Naive thymus-derived CD8-positive, alpha-beta T cell (primary cell): ENCODE measurements around the gene HCCS. TPM values are rescaled to one million over a fixed set of nuclear protein-coding genes. Genes with fewer than 3 reads are reported as not detected.

Source experiments
- ATAC-seq, 2 donors: fragments of 150-1000 bp; cut with Tn5 transposase in 1 of 2; sonication (Bioruptor Pico), chemical (Tn5 transposase) in 1 of 2; 1 replicate in 1 of 2; 2 replicates in 1 of 2; pipeline ENCODE4 v1.10.0; 2021; ENCODE audit warnings: mild to moderate bottlenecking in 2 of 2, moderate library complexity in 2 of 2
- POLR2A ChIA-PET: fragments of 350-600 bp; sonication (Branson Sonifier 250); formaldehyde crosslinking; loops from one replicate; lab custom pipeline; 2021; ENCODE audit warnings: antibody characterized with exemption; lab: Charles Lee
- DNase-seq, 10 donors: peaks; one replicate each; pipeline versions ENCODE4 v3.0.0 to v3.0.0-alpha.2; 2020 to 2022
- H3K27ac Mint-ChIP-seq, 10 donors: one replicate each; pipeline ENCODE4 v1.8.0; 2020 to 2022; ENCODE audit warnings: mild to moderate bottlenecking in 10 of 10, mixed read lengths in 10 of 10, moderate library complexity in 4 of 10, inconsistent platforms in 1 of 10
- H3K27me3 Mint-ChIP-seq, 5 donors: one replicate each; pipeline ENCODE4 v1.8.0; 2021 to 2022; ENCODE audit warnings: mixed read lengths in 5 of 5
- H3K36me3 Mint-ChIP-seq, 3 donors: one replicate each; pipeline ENCODE4 v1.8.0; 2020 to 2022; ENCODE audit warnings: mixed read lengths in 3 of 3, mild to moderate bottlenecking in 2 of 3, inconsistent platforms in 1 of 3
- H3K4me1 Mint-ChIP-seq, 4 donors: one replicate each; pipeline ENCODE4 v1.8.0; 2021 to 2022; ENCODE audit warnings: mixed read lengths in 4 of 4
- H3K4me3 Mint-ChIP-seq, 10 donors: one replicate each; pipeline ENCODE4 v1.8.0; 2020 to 2022; ENCODE audit warnings: mild to moderate bottlenecking in 10 of 10, mixed read lengths in 10 of 10, moderate library complexity in 6 of 10, inconsistent platforms in 1 of 10
- H3K9me3 Mint-ChIP-seq, 9 donors: one replicate each; pipeline ENCODE4 v1.8.0; 2020 to 2022; ENCODE audit warnings: mixed read lengths in 9 of 9, mild to moderate bottlenecking in 3 of 9, inconsistent platforms in 1 of 9, moderate library complexity in 1 of 9
- polyA plus RNA-seq, 3 donors: library from polyadenylated mRNA; unstranded; fragments of 300-500 nt; fragmentation: Illumina TruSeq; gene quantifications; one replicate each; pipeline ENCODE4 v1.2.3, GENCODE V29; 2021
- total RNA-seq, 8 experiments: library from RNA in 2 of 8; stranded (reverse) in 2 of 8; gene quantifications; one replicate each; pipeline ENCODE4 v1.2.3 and lab custom pipeline; 2021 to 2026

HCCS gene
- total RNA-seq (10 to 100 TPM; 11.4 to 12.4 TPM), polyA plus RNA-seq (10 to 100 TPM; 18.1 to 21.4 (median 20.0) TPM), total RNA-seq (lab: John Stamatoyannopoulos, UW) (6.1 to 21.8 (median 13.8) reads per million in 6 experiments)

DNA sequence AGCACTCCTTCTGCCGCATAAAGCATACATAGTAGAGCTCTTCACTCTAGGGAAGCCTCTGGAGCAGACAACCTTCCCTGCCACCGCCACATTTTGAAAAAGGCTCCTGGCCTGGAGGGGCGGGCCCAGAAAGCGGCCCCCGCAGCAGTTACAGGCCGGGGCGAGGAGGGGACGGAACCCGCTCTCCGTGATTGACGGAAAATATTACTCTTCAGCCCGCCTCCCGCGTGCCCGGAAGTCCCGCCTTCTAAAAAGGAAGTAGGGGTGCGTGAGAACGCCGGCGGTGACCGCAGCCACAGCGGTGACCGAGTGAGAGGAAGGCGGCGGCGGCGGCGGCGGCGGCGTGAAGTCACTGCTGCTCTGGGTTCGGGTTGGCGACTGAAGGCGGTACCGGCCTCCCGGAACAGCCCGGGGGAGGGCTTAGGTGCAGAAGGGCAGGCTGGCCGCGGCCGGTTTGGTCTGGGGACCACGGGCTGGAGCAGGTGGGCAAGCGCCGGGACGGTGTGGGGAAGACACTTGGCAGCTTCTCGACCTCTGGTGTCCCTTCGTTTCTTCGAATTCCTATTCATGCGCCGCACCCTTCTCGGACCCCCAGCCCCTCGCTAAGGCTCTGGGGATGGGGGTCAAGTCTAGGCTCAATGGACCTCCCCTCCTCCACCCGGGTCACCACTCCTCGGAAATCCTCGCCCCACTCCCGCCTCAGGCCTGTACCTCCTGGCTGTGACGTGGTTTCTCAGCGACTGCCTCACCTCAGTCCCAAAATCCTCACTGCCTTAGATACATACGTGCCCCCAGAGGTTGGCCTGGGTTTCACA, at the start of gene HCCS:
Gene HCCS, plus strand, starts transcription at position 296 of the 815 bp plus-strand sequence. CDS start 729 bp downstream, outside the sequence.
- POLR2A ChIA-PET = no interaction called here
- Mint-ChIP-seq H3K9me3 (no peaks in the 10 kb centered on the region), H3K4me3 (peak within 1 kb of the TSS in 8 of 10 donors; percentile 89 to 98 (median 96)), H3K36me3 (peaks cover 0 to 24% (median 0%) of the 10 kb centered on the region in 3 donors), H3K27ac (peak within 1 kb of the TSS in 7 of 10 donors; percentile 93 to 98 (median 96)), H3K4me1 (peaks cover 7 to 31% (median 26%) of the 10 kb centered on the region in 4 donors), H3K27me3 (no peaks in the 10 kb centered on the region)
- DNase-seq (peak; percentile 65 to 92 (median 81)), ATAC-seq (peak; percentile 88 to 90)

DNA sequence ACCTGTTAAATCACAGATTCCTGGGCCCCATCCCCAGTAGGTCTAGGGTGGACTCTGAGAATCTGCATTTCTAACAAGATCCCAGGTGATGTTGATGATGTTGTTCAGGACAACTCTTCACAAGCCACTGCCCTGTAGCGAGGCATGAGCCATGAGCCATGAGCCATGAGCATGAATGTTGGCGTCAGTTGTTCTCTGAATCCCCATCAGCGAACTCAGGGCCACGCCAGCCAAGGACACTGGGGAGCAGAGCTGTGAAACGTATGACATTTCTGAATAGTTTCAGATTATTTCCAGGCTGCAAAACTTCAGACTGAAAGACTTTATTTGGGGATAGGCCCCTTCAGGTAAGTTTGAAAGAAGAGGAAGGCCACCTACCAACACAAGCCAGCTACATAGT, 46.9 kb upstream of the HCCS start:
- ATAC-seq (no peak), DNase-seq (no peak)
- no peaks in the 10 kb centered on the region for H3K27me3 Mint-ChIP-seq
- no peaks in the 10 kb centered on the region for H3K36me3 Mint-ChIP-seq
- H3K9me3 Mint-ChIP-seq = no peaks in the 10 kb centered on the region
- H3K4me3 Mint-ChIP-seq = no peak overlapping the region
- POLR2A ChIA-PET = no interaction called here
- H3K27ac Mint-ChIP-seq = no peak overlapping the region
- H3K4me1 Mint-ChIP-seq = no peaks in the 10 kb centered on the region

DNA sequence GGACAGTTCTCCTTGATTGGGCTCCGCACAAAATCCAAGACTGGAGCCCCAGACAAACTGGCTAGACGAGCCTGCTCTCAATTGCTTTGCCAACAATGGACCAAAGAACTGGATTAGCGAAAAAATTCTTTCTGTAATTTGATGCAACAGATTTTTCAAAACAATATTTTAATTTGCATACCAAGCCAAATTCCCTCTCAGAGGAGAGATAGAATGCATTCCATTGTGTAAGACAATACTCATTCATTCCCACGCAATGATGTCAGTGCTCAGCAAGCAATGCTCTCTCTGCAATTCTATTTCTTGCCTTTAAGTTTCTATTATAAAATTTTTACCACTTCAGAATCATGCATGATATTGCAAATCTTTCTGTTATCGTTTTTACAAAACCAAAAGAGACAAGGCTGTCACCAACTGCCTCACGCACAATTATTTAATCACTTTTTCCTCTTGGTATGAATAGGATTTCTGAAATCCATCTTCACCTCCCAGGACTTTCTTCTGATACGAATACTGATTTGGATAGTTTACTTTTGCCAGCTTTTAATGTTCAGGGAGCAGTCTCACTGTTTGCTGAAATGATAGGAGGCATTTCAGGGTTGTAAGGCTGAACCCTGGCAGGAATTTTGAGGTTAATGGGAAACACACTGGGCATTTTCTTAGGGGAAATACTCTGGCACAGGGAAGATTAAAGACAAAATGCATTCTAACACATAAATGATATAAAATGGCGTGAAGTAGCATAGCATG, 46.1 kb upstream of the HCCS start:
- no peaks in the 10 kb centered on the region for H3K4me1 Mint-ChIP-seq
- no peaks in the 10 kb centered on the region for H3K36me3 Mint-ChIP-seq
- DNase-seq (no peak), ATAC-seq (no peak)
- H3K4me3 Mint-ChIP-seq = no peak overlapping the region
- H3K27me3 Mint-ChIP-seq = no peaks in the 10 kb centered on the region
- H3K9me3 Mint-ChIP-seq = no peaks in the 10 kb centered on the region
- POLR2A ChIA-PET = no interaction called here
- H3K27ac Mint-ChIP-seq = no peak overlapping the region

DNA sequence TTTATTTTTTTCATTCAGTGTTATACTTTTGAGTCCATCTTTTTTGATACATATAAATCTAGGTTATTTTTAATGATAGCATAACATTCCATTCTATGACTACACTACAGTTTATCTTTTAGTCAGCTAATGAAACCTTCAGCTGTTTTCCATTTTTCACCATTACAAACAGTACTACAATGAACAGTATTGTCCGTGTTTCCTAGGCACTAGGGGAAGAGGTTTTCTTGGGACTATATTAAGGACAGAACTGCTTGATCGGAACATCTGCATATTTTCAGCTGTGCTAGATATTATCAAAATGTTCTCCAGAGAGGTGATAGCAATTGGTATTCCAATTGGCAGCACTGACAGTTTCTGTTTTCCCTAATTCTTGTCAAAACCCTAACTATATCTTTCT, 44.3 kb upstream of the HCCS start:
- H3K36me3 Mint-ChIP-seq = no peaks in the 10 kb centered on the region
- POLR2A ChIA-PET = no interaction called here
- DNase-seq (no peak), ATAC-seq (no peak)
- no peaks in the 10 kb centered on the region for H3K27me3 Mint-ChIP-seq
- no peak overlapping the region for H3K27ac Mint-ChIP-seq
- no peaks in the 10 kb centered on the region for H3K9me3 Mint-ChIP-seq
- H3K4me3 Mint-ChIP-seq = no peak overlapping the region
- H3K4me1 Mint-ChIP-seq = no peaks in the 10 kb centered on the region

DNA sequence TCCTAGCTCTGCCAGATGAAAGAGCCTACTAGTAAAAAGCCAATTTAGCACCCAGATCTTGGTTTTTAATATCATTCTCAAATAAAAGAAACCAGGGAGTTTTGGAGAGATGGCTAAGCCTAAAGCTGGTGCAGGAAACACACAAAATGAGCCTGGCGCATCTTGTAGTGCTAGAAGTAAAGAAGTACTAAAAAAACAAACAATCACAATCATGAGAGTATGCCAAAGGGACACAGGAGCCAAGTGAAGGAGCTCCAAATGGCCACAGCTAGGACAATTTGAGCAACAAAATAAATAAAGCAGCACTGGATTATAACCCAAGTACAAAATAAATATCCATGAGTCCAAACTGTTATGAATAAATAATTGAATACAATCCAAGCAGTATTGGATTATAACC, 37.8 kb upstream of the HCCS start:
- H3K4me3 Mint-ChIP-seq = no peak overlapping the region
- H3K9me3 Mint-ChIP-seq = peaks cover 0 to 4% (median 0%) of the 10 kb centered on the region in 9 donors
- ATAC-seq (no peak), DNase-seq (no peak)
- no peak overlapping the region for H3K27ac Mint-ChIP-seq
- POLR2A ChIA-PET = no interaction called here
- H3K4me1 Mint-ChIP-seq = peaks cover 0 to 1% (median 0%) of the 10 kb centered on the region in 4 donors
- no peaks in the 10 kb centered on the region for H3K36me3 Mint-ChIP-seq
- H3K27me3 Mint-ChIP-seq = peaks cover 0 to 3% (median 0%) of the 10 kb centered on the region in 5 donors

DNA sequence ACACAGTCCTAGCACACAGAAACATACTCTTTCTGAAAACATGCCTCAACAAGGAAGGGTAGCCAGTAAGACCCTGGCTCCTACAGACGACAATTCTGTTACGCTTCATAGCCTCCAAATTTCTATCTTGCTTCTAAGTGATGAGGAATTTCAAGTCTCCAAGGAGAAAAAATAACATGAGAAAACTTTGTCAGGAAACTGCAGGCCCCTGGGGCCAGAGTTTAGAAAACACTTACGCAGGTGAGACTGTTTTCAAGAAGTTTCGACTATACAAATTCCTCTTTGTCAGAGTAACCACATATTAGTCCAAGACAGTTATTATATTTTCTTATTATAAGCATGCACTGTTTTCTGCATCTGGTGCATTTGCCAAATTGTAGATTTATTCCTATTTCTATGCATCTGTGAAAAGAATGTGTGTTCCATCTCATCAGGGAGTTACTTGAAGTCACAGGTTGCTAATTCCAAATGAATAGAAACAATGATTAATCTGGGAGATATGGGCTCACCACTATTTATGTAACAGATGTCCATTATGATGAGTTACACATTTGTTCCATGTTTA, 30.3 kb upstream of the HCCS start:
- H3K27ac Mint-ChIP-seq = no peak overlapping the region
- peaks cover 0 to 4% (median 0%) of the 10 kb centered on the region in 9 donors for H3K9me3 Mint-ChIP-seq
- no peaks in the 10 kb centered on the region for H3K4me1 Mint-ChIP-seq
- H3K36me3 Mint-ChIP-seq = no peaks in the 10 kb centered on the region
- H3K27me3 Mint-ChIP-seq = peaks cover 0 to 2% (median 0%) of the 10 kb centered on the region in 5 donors
- POLR2A ChIA-PET = no interaction called here
- no peak for ATAC-seq
- DNase-seq = no peak
- no peak overlapping the region for H3K4me3 Mint-ChIP-seq

DNA sequence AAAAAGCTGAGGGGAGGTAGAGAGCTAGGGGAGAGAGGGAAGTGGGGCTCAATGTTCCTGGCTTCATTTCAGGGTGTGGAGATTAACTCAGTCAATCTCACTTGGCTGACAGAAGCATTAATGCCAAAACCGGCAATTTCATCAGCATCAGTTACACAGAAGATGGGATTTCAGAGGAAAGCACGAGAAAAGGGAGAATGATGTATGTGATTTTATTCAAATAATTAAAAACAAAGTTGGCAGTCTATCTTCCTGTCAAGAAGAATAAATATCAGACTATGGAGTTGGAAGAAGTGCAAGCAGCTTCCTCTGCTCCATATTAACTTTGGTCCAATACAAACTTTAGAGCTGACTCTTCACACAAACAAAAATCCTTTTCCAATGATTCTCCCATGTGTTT, 29.6 kb upstream of the HCCS start:
- Mint-ChIP-seq H3K27me3 (peaks cover 0 to 2% (median 0%) of the 10 kb centered on the region in 5 donors), H3K36me3 (no peaks in the 10 kb centered on the region), H3K4me1 (no peaks in the 10 kb centered on the region), H3K4me3 (no peak overlapping the region), H3K27ac (no peak overlapping the region), H3K9me3 (no peaks in the 10 kb centered on the region)
- DNase-seq = no peak
- ATAC-seq = no peak
- POLR2A ChIA-PET = no interaction called here

DNA sequence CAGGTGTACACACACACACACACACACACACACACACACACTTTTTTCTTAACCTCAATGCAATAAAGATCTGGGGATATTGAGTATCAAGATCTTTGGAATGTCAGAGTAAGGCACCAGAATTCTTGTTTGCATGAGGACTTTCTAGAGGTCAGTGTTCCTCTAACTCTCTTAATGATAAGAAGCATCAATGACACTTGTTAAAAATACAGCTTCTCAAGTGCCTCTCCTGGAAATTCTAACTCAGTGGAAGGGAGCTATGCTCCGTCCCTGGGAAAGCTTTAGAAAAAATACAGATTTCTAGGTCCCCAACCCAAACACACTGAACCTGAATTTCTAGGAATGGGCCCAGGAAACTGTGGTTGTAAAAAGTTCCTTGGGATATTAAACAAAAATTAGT, 25.8 kb upstream of the HCCS start:
- ATAC-seq = no peak
- H3K4me3 Mint-ChIP-seq = no peak overlapping the region
- peak overlapping the region in 1 of 10 donors; percentile 44 for H3K27ac Mint-ChIP-seq
- DNase-seq = no peak
- POLR2A ChIA-PET = no interaction called here
- H3K27me3 Mint-ChIP-seq = no peaks in the 10 kb centered on the region
- no peaks in the 10 kb centered on the region for H3K4me1 Mint-ChIP-seq
- H3K9me3 Mint-ChIP-seq = peaks cover 0 to 27% (median 6%) of the 10 kb centered on the region in 9 donors
- H3K36me3 Mint-ChIP-seq = peaks cover 0 to 3% (median 0%) of the 10 kb centered on the region in 3 donors

DNA sequence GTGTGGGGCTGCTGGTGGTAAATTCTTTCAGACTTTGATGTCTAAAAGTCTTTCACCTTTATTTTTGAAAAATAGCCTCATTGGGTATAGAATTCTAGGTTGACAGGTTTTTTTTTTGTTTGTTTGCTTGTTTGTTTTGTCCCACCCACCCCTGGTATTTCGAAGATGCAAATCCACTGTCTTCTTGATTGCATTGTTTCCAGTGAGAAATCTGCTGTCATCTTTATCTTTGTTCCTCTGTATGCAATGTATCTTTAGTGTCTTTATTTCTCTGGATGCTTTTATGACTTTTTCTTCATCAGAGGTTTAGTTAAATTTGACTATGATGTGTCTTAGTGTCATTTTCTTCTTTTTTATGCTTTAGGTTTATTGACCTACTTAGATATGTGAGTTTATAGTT, 21.3 kb upstream of the HCCS start:
- POLR2A ChIA-PET = no interaction called here
- H3K27ac Mint-ChIP-seq = no peak overlapping the region
- H3K4me1 Mint-ChIP-seq = no peaks in the 10 kb centered on the region
- DNase-seq = no peak
- ATAC-seq = no peak
- peaks cover 0 to 16% (median 0%) of the 10 kb centered on the region in 3 donors for H3K36me3 Mint-ChIP-seq
- H3K4me3 Mint-ChIP-seq = no peak overlapping the region
- no peaks in the 10 kb centered on the region for H3K27me3 Mint-ChIP-seq
- peaks cover 0 to 41% (median 19%) of the 10 kb centered on the region in 9 donors for H3K9me3 Mint-ChIP-seq

DNA sequence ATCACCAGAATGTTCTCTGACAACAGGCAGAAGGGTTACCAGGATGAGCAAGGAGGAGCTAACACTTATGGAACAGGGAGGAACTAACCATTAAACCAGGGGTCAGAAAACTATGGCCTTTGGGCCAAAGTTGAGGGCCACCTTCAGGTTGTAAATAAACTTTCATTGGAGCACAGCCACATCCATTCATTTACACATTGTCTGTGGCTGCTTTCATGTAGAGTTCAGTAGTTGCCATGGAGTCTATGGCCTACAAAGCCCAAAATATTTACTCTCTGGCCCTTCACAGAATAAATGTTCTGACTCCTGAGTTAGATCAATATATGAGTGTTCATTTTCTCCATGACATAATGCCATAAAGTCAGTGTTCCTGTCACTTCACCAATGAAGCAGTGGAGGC, 13.2 kb upstream of the HCCS start:
- Mint-ChIP-seq H3K4me3 (no peak overlapping the region), H3K27me3 (no peaks in the 10 kb centered on the region), H3K36me3 (peaks cover 0 to 4% (median 4%) of the 10 kb centered on the region in 3 donors), H3K27ac (no peak overlapping the region), H3K4me1 (no peaks in the 10 kb centered on the region), H3K9me3 (no peaks in the 10 kb centered on the region)
- POLR2A ChIA-PET = no interaction called here
- ATAC-seq = no peak
- no peak for DNase-seq

DNA sequence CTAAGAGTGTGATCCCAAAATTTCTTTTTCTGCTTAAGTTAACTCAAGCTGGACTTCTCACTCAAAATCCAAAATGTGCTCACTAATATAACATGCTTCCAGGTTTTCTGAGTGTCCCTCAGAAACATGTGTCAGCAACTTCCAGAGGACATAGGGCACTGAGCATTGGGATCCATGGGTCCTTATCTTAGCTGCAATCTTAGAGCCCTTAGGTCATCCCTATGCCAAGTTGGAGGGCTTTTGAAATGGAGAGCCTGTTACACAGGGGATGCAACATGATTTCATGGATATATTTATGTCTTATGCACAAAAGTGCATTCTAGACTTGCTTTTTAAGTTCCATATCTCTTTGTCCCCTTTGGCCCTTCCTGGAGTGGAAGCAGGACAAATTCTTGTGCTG, 11.7 kb upstream of the HCCS start:
- Mint-ChIP-seq H3K9me3 (no peaks in the 10 kb centered on the region), H3K27ac (no peak overlapping the region), H3K36me3 (peaks cover 0 to 4% (median 4%) of the 10 kb centered on the region in 3 donors), H3K4me1 (no peaks in the 10 kb centered on the region), H3K4me3 (no peak overlapping the region), H3K27me3 (no peaks in the 10 kb centered on the region)
- ATAC-seq (no peak), DNase-seq (no peak)
- POLR2A ChIA-PET = no interaction called here

DNA sequence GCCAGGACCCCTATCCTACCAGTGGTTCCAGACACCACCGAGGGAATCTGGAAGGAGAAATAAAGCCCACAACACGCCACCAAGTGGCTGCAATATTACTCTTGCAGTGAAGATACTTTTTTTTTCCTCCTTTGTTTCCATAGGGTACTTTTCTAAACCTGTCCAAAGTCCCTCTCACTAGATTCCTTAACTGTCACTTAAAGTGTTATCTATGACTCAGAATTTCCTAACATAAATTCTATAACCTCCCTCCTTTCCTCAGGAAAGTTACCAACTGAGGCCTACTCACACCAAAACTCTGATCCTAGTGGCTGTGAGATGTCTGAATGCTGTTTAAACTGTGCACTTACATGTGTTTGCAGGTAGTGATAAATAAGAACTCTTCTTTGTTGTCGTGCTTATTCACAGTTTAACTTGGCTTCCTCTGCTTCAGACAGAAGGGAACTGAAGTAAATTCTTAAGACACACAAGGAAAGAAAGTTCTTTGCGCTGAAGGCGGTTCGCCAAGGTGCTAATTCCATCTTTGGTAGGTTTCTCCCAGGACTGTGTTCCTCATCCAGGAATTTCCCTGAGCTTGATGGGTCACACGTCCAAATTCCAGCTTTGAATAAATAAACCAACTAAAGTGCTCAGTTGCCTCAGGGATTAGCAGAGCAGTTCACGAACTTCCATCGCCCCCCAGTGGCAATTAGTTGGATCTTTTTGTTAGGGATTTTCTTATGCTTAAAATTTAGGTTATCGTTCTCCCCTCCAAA, 10.7 kb upstream of the HCCS start:
- POLR2A ChIA-PET = no interaction called here

More for the DNA sequence above, 10.7 kb upstream of the HCCS start:
- no peaks in the 10 kb centered on the region for H3K4me1 Mint-ChIP-seq
- ATAC-seq (no peak), DNase-seq (no peak)
- no peaks in the 10 kb centered on the region for H3K9me3 Mint-ChIP-seq
- no peak overlapping the region for H3K4me3 Mint-ChIP-seq
- no peak overlapping the region for H3K27ac Mint-ChIP-seq
- H3K27me3 Mint-ChIP-seq = no peaks in the 10 kb centered on the region
- peaks cover 0 to 4% (median 4%) of the 10 kb centered on the region in 3 donors for H3K36me3 Mint-ChIP-seq
